Loucy (cell line): ENCODE data around the gene LRIF1.

Experiments used
- H2AFZ ChIP-seq: fragments of 200-600 bp; sonication (generic); 2 replicates; pipeline ENCODE4 v1.6.0; 2016; ENCODE audit warnings: antibody characterized with exemption, mild to moderate bottlenecking, low read length, moderate library complexity
- H3F3A ChIP-seq: fragments of 200-600 bp; 2 replicates; pipeline ENCODE4 v1.6.0; 2016; ENCODE audit warnings: antibody characterized with exemption, low read depth, mild to moderate bottlenecking
- H3K27me3 ChIP-seq: fragments of 200-600 bp; sonication (generic); 2 replicates; pipeline ENCODE4 v1.6.1; 2014; ENCODE audit warnings: low read length, mild to moderate bottlenecking; ENCODE audit not compliant: insufficient read depth, poor library complexity, severe bottlenecking
- H3K36me3 ChIP-seq: fragments of 200-600 bp; sonication (generic); 2 replicates; pipeline ENCODE4 v1.6.1; 2016; ENCODE audit warnings: low read length; ENCODE audit not compliant: insufficient read depth
- H3K4me1 ChIP-seq: fragments of 200-600 bp; sonication (generic); 2 replicates; pipeline ENCODE4 v1.5.1; 2014; ENCODE audit warnings: low read length, mild to moderate bottlenecking; ENCODE audit not compliant: insufficient read depth, poor library complexity, severe bottlenecking
- H3K4me2 ChIP-seq: fragments of 200-600 bp; sonication (generic); 2 replicates; pipeline ENCODE4 v1.6.0; 2014; ENCODE audit warnings: antibody characterized with exemption, low read length, low read depth, mild to moderate bottlenecking; ENCODE audit not compliant: poor library complexity, severe bottlenecking
- H3K4me3 ChIP-seq: fragments of 200-600 bp; sonication (generic); 2 replicates; pipeline ENCODE4 v1.5.1; 2014; ENCODE audit warnings: low read length, mild to moderate bottlenecking, mixed read lengths; ENCODE audit not compliant: poor library complexity, severe bottlenecking
- H3K79me2 ChIP-seq: fragments of 200-600 bp; sonication (generic); 2 replicates; pipeline ENCODE4 v1.6.1; 2014; ENCODE audit warnings: low read length; ENCODE audit not compliant: insufficient read depth
- H3K9ac ChIP-seq: fragments of 200-600 bp; sonication (generic); 2 replicates; pipeline ENCODE4 v1.6.0; 2014; ENCODE audit warnings: mild to moderate bottlenecking, low read depth, low read length, moderate library complexity; ENCODE audit not compliant: poor library complexity, severe bottlenecking
- H3K9me2 ChIP-seq: fragments of 200-600 bp; sonication (generic); replicated peaks from 2 replicates; pipeline ENCODE4 v1.6.1; 2016; ENCODE audit warnings: low read depth, low read length, mixed read lengths
- H3K9me3 ChIP-seq: fragments of 200-600 bp; sonication (generic); 2 replicates; pipeline ENCODE4 v1.6.1; 2014; ENCODE audit warnings: mild to moderate bottlenecking, antibody characterized with exemption, low read length, low read depth; ENCODE audit not compliant: insufficient read depth
- H4K20me1 ChIP-seq: fragments of 200-600 bp; sonication (generic); 2 replicates; pipeline ENCODE4 v1.6.0; 2014; ENCODE audit warnings: antibody characterized with exemption, low read length, mild to moderate bottlenecking; ENCODE audit not compliant: insufficient read depth, poor library complexity, severe bottlenecking
- CTCF ChIP-seq: fragments of 200-600 bp; sonication (generic); conservative IDR thresholded peaks from 2 replicates; pipeline ENCODE4 v1.5.1; 2014; ENCODE audit warnings: mild to moderate bottlenecking, antibody characterized with exemption, low read length
- EZH2phosphoT487 ChIP-seq: fragments of 200-600 bp; IDR thresholded peaks from 2 replicates; pipeline ENCODE4 v1.6.1; 2018; ENCODE audit warnings: antibody characterized with exemption, mild to moderate bottlenecking, moderate library complexity, borderline replicate concordance

Gene LRIF1

GRCh38 chr1:110982320-110982719 is 18.6 kb upstream of the LRIF1 start:
- Histone ChIP-seq H3K27me3 (peaks cover 5% of the 10 kb centered on the region), H2AFZ (no peak overlapping the region), H3K9me2 (no peaks in the 10 kb centered on the region), H4K20me1 (no peaks in the 10 kb centered on the region), H3K36me3 (no peaks in the 10 kb centered on the region), H3F3A (no peaks in the 10 kb centered on the region), H3K9ac (no peak overlapping the region), H3K79me2 (no peaks in the 10 kb centered on the region), H3K4me3 (no peak overlapping the region), H3K9me3 (0 out of 2 replicates have a peak, but pooled peaks cover 4% of the 10 kb centered on the region), H3K4me2 (no peak overlapping the region), H3K4me1 (no peaks in the 10 kb centered on the region)
- no peak for TF ChIP-seq EZH2phosphoT487
- TF ChIP-seq CTCF = no peak

- H3K9me2 ChIP-seq = no peaks in the 10 kb centered on the region
- H3K36me3 ChIP-seq = no peaks in the 10 kb centered on the region
- H3K9ac ChIP-seq = no peak overlapping the region
- H3K79me2 ChIP-seq = no peaks in the 10 kb centered on the region
- H3K9me3 ChIP-seq = 0 out of 2 replicates have a peak, but pooled peaks cover 4% of the 10 kb centered on the region
- H2AFZ ChIP-seq = no peak overlapping the region
- no peaks in the 10 kb centered on the region for H3F3A ChIP-seq
- no peak overlapping the region for H3K4me3 ChIP-seq
- no peak for TF ChIP-seq EZH2phosphoT487
- no peak for TF ChIP-seq CTCF
- no peaks in the 10 kb centered on the region for H3K4me1 ChIP-seq
- no peaks in the 10 kb centered on the region for H4K20me1 ChIP-seq
- H3K27me3 ChIP-seq = peaks cover 17% of the 10 kb centered on the region
- no peak overlapping the region for H3K4me2 ChIP-seq
Measured at GRCh38 chr1:110979154-110979553, 15.4 kb upstream of the LRIF1 start.

GRCh38 chr1:110976089-110976488 is 12.4 kb upstream of the LRIF1 start:
- no peaks in the 10 kb centered on the region for H3K9me2 ChIP-seq
- no peak overlapping the region for H3K4me3 ChIP-seq
- H3K9ac ChIP-seq = no peak overlapping the region
- H3K36me3 ChIP-seq = no peaks in the 10 kb centered on the region
- H3K27me3 ChIP-seq = peaks cover 46% of the 10 kb centered on the region
- no peaks in the 10 kb centered on the region for H3K79me2 ChIP-seq
- no peaks in the 10 kb centered on the region for H3K4me1 ChIP-seq
- H3K9me3 ChIP-seq = 0 out of 2 replicates have a peak, but pooled peaks cover 4% of the 10 kb centered on the region
- H2AFZ ChIP-seq = no peak overlapping the region
- no peak overlapping the region for H3K4me2 ChIP-seq
- no peaks in the 10 kb centered on the region for H3F3A ChIP-seq
- H4K20me1 ChIP-seq = no peaks in the 10 kb centered on the region
- TF ChIP-seq EZH2phosphoT487 = no peak
- TF ChIP-seq CTCF = no peak
